HEK293 (cell line): ENCODE data around the gene LYPD6B.

ENCODE experiments used
- CTCF ChIA-PET: fragments of 350-600 bp; formaldehyde crosslinking; extraction: SDS; loops from one replicate; lab custom pipeline; 2021; ENCODE audit warnings: antibody characterized with exemption; lab: Yijun Ruan, JAX
- POLR2A ChIA-PET: fragments of 300-600 bp; formaldehyde crosslinking; extraction: SDS; loops from one replicate; lab custom pipeline; 2020; ENCODE audit warnings: antibody characterized with exemption, inconsistent platforms; lab: Yijun Ruan, JAX
- H3K27ac ChIP-seq: fragments of 200-500 bp; sonication (Bioruptor generic); 2 replicates; pipeline ENCODE4 v1.5.1; 2014; ENCODE audit warnings: low read depth, low read length, control low read depth, inconsistent platforms; ENCODE audit errors: extremely low read depth
- H3K36me3 ChIP-seq, 2 experiments: fragments of 200-500 bp in 1 of 2; sonication (Bioruptor generic) in 1 of 2; 1 replicate in 1 of 2; 2 replicates in 1 of 2; pipeline ENCODE4 v1.5.1; 2014 to 2017; ENCODE audit warnings: inconsistent platforms in 2 of 2, low read length in 2 of 2; ENCODE audit not compliant: control insufficient read depth in 2 of 2, insufficient read depth in 1 of 2
- H3K4me1 ChIP-seq: fragments of 200-500 bp; sonication (Bioruptor generic); 2 replicates; pipeline ENCODE4 v1.5.1; 2014; ENCODE audit warnings: mild to moderate bottlenecking, low read length, inconsistent platforms; ENCODE audit not compliant: control insufficient read depth, insufficient read depth
- H3K4me3 ChIP-seq: 2 replicates; pipeline ENCODE4 v1.5.1; 2011; ENCODE audit warnings: low read depth, mild to moderate bottlenecking, control low read depth, low read length, moderate library complexity
- H3K9me3 ChIP-seq: fragments of 200-500 bp; sonication (Bioruptor generic); 2 replicates; pipeline ENCODE4 v1.5.1; 2014; ENCODE audit warnings: low read depth, low read length, inconsistent platforms; ENCODE audit not compliant: control insufficient read depth, insufficient read depth
- GLI4 ChIP-seq: fragments of 450-650 bp; formaldehyde crosslinking; IDR thresholded peaks from 2 replicates; pipeline ENCODE4 v1.5.1; 2016; ENCODE audit warnings: missing biosample characterization, missing genetic modification characterization
- KLF7 ChIP-seq: fragments of 450-650 bp; formaldehyde crosslinking; IDR thresholded peaks from 2 replicates; pipeline ENCODE4 v1.5.1; 2016; ENCODE audit warnings: missing biosample characterization, missing genetic modification characterization, borderline replicate concordance
- ZFHX2 ChIP-seq: fragments of 450-650 bp; formaldehyde crosslinking; conservative IDR thresholded peaks from 2 replicates; pipeline ENCODE4 v1.5.1; 2016; ENCODE audit warnings: missing biosample characterization, missing genetic modification characterization
- ZNF140 ChIP-seq: fragments of 450-650 bp; formaldehyde crosslinking; IDR thresholded peaks from 2 replicates; pipeline ENCODE4 v1.5.1; 2016; ENCODE audit warnings: missing biosample characterization, missing genetic modification characterization
- ZNF184 ChIP-seq: fragments of 450-650 bp; IDR thresholded peaks from 2 replicates; pipeline ENCODE4 v1.5.1; 2018; ENCODE audit warnings: missing biosample characterization, mild to moderate bottlenecking, missing genetic modification characterization
- ZNF2 ChIP-seq: fragments of 450-650 bp; formaldehyde crosslinking; IDR thresholded peaks from 2 replicates; pipeline ENCODE4 v1.5.1; 2016; ENCODE audit warnings: missing biosample characterization, missing genetic modification characterization
- ZNF404 ChIP-seq: fragments of 450-650 bp; formaldehyde crosslinking; IDR thresholded peaks from 2 replicates; pipeline ENCODE4 v1.5.1; 2017; ENCODE audit warnings: missing biosample characterization, missing genetic modification characterization
- TF ChIP-seq, protein P1 (sequence below): fragments of 450-650 bp; formaldehyde crosslinking; IDR thresholded peaks from 2 replicates; pipeline ENCODE4 v1.5.1; 2017; ENCODE audit warnings: missing biosample characterization, missing genetic modification characterization
- TF ChIP-seq, protein P2 (sequence below): fragments of 450-650 bp; formaldehyde crosslinking; IDR thresholded peaks from 2 replicates; pipeline ENCODE4 v1.5.1; 2016; ENCODE audit warnings: missing biosample characterization, missing genetic modification characterization
- TF ChIP-seq, protein P3 (sequence below): fragments of 450-650 bp; IDR thresholded peaks from 2 replicates; pipeline ENCODE4 v1.5.1; 2018; ENCODE audit warnings: missing biosample characterization, missing genetic modification characterization
- TF ChIP-seq, protein P4 (sequence below): fragments of 450-650 bp; formaldehyde crosslinking; IDR thresholded peaks from 2 replicates; pipeline ENCODE4 v1.5.1; 2016; ENCODE audit warnings: missing biosample characterization, missing genetic modification characterization, borderline replicate concordance
- TF ChIP-seq, protein P5 (sequence below): fragments of 450-650 bp; formaldehyde crosslinking; IDR thresholded peaks from 2 replicates; pipeline ENCODE4 v1.5.1; 2016; ENCODE audit warnings: missing biosample characterization, missing genetic modification characterization
- TF ChIP-seq, protein P6 (sequence below): fragments of 450-650 bp; formaldehyde crosslinking; IDR thresholded peaks from 2 replicates; pipeline ENCODE4 v1.5.1; 2017; ENCODE audit warnings: missing biosample characterization, missing genetic modification characterization

Gene LYPD6B

DNA sequence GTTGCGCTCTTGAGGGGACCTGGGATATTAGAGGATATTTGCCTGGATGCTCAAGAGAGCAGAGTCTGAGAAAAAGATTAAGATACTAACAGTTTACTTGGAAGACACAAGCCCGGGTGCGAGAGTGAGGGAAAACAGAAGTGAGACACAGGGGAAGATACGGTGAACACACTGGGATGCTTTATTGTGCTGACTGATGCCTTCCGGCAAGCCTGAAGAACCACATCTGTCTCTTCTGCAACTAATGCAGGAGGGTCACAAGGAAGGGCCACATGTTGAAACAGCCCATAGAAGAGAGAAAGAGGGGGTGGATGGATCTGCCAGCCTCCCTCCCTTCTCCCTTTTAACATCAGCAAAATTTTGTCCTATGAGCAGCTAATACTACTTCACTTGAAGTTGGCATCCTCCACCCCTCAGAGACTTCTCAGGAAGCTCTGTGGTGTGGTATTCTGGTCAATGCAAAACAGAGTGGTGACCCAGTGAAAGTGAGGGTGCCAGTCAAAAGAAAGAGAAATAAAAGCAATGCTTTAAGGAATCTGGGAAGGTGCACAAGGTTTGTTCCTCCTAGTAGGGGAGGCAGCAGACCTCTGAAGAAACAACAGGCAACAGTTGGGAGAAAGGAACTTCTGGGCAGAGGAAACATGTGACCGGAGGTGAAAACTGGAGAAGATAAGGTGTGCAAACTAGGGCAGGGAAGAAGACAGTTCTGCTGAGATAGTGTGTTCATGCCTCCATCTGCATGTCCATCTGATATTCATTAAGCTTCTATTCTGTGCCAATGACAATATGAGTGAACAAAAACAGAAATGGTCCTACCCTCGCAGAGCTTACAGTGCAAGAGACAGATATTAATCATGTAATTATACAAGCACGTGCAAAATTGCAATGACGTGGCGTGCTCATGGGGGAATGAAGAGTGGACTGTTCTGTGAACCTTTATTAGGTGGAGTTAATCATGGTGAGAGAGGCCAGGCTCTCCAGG, 107.1 kb downstream of the LYPD6B start:
- H3K4me1 ChIP-seq: peaks cover 13% of the 10 kb centered on the region; the same call in 1 of the 2 replicates
- H3K9me3 ChIP-seq: no peaks in the 10 kb centered on the region
- ChIA-PET POLR2A (no interaction called here), CTCF (no interaction called here)
- H3K4me3 ChIP-seq: no peak overlapping the region
- TF ChIP-seq GLI4 (tag by site-specific recombination): no peak
- no peak for TF ChIP-seq KLF7 (tag by site-specific recombination)
- TF ChIP-seq, protein P1, sequence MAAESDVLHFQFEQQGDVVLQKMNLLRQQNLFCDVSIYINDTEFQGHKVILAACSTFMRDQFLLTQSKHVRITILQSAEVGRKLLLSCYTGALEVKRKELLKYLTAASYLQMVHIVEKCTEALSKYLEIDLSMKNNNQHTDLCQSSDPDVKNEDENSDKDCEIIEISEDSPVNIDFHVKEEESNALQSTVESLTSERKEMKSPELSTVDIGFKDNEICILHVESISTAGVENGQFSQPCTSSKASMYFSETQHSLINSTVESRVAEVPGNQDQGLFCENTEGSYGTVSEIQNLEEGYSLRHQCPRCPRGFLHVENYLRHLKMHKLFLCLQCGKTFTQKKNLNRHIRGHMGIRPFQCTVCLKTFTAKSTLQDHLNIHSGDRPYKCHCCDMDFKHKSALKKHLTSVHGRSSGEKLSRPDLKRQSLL (tag by site-specific recombination): no peak
- no peak for TF ChIP-seq ZNF2 (tag by site-specific recombination)
- TF ChIP-seq, protein P2, sequence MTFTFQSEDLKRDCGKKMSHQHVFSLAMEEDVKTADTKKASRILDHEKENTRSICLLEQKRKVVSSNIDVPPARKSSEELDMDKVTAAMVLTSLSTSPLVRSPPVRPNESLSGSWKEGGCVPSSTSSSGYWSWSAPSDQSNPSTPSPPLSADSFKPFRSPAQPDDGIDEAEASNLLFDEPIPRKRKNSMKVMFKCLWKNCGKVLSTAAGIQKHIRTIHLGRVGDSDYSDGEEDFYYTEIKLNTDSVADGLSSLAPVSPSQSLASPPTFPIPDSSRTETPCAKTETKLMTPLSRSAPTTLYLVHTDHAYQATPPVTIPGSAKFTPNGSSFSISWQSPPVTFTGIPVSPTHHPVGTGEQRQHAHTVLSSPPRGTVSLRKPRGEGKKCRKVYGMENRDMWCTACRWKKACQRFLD (tag by site-specific recombination): no peak
- TF ChIP-seq, protein P3, sequence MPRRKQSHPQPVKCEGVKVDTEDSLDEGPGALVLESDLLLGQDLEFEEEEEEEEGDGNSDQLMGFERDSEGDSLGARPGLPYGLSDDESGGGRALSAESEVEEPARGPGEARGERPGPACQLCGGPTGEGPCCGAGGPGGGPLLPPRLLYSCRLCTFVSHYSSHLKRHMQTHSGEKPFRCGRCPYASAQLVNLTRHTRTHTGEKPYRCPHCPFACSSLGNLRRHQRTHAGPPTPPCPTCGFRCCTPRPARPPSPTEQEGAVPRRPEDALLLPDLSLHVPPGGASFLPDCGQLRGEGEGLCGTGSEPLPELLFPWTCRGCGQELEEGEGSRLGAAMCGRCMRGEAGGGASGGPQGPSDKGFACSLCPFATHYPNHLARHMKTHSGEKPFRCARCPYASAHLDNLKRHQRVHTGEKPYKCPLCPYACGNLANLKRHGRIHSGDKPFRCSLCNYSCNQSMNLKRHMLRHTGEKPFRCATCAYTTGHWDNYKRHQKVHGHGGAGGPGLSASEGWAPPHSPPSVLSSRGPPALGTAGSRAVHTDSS: no peak
- TF ChIP-seq ZNF140 (tag by site-specific recombination): no peak
- no peak for TF ChIP-seq ZFHX2 (tag by site-specific recombination)
- no peak overlapping the region for H3K27ac ChIP-seq
- no peaks in the 10 kb centered on the region for H3K36me3 ChIP-seq

DNA sequence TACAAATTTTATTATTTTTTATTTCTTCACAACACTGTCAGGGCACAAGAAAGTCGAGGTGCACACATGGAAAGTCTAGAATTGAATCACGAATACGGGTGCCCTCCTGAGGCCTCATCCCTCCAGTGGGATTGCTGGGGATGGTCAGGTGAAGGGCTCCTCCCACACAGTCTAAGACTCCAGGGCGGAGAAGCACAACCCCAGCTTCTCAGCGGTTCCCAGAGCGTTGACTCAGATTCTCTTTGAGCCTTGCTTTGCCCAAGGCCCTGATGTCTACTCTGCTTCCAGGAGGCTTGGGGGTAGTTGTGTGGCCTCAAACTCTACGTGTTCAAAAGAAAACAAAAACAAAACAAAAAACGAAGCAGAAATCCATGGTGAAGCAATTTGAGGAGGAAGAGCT, 108.4 kb downstream of the LYPD6B start:
- Histone ChIP-seq H3K36me3 (no peaks in the 10 kb centered on the region), H3K9me3 (no peaks in the 10 kb centered on the region), H3K27ac (no peak overlapping the region), H3K4me1 (peaks cover 11% of the 10 kb centered on the region; the same call in 1 of the 2 replicates), H3K4me3 (no peak overlapping the region)
- ChIA-PET CTCF (interaction anchor here (0.6 kb wide), 1 partner anchor 301 kb away, joined by 3 read pairs; no protein-coding TSS in a partner anchor), POLR2A (no interaction called here)
- TF ChIP-seq ZNF404 (tag by site-specific recombination): no peak

DNA sequence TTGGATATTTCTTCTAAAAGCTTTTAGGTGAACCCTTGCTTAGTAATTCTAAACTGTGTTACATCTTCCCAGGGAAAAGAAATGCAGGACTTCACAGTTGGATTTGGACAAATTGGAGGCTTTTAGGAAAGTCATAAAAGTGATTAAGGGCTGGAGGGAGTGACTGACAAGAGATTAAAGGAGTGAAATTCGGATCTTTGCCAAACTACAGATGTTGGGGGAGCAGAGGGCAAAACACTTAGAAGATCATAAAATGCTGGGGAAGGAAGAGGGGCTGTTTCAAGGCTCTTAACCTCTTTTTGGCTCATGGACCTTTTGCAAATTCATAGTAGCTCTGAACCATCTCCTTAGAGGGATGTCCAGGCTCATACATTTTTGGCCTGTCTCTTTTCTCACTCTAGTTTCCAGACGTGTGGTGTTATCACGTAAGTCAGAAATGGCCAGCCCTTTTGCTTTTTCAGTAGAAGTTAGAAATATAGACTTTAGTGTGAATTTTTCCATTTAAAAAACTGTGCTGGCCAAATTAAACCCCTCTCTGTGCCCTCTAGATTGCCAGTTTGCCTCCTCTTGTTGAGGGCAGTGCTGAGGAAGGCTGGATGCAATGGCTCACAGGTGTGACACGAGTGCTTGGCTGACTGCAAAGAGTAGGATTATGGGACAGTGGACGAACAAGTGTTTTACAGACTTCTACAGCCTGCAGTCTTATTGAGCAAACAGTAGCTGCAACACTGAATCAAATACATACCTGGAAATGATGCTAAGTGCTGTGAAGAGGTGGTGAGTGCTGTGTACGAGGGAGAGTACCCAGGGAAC, 109.9 kb downstream of the LYPD6B start:
- Histone ChIP-seq H3K36me3 (no peaks in the 10 kb centered on the region), H3K9me3 (no peaks in the 10 kb centered on the region), H3K4me1 (peaks cover 11% of the 10 kb centered on the region; the same call in 1 of the 2 replicates), H3K27ac (no peak overlapping the region), H3K4me3 (no peak overlapping the region)
- ChIA-PET CTCF (interaction anchor here (0.6 to 1.1 kb wide), 3 partner anchors 13 to 218 kb away, joined by 3 read pairs; no protein-coding TSS in a partner anchor), POLR2A (no interaction called here)
- TF ChIP-seq ZNF184 (tag by site-specific recombination): no peak
- TF ChIP-seq, protein P4, sequence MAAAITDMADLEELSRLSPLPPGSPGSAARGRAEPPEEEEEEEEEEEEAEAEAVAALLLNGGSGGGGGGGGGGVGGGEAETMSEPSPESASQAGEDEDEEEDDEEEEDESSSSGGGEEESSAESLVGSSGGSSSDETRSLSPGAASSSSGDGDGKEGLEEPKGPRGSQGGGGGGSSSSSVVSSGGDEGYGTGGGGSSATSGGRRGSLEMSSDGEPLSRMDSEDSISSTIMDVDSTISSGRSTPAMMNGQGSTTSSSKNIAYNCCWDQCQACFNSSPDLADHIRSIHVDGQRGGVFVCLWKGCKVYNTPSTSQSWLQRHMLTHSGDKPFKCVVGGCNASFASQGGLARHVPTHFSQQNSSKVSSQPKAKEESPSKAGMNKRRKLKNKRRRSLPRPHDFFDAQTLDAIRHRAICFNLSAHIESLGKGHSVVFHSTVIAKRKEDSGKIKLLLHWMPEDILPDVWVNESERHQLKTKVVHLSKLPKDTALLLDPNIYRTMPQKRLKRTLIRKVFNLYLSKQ (tag by site-specific recombination): no peak
- TF ChIP-seq, protein P5, sequence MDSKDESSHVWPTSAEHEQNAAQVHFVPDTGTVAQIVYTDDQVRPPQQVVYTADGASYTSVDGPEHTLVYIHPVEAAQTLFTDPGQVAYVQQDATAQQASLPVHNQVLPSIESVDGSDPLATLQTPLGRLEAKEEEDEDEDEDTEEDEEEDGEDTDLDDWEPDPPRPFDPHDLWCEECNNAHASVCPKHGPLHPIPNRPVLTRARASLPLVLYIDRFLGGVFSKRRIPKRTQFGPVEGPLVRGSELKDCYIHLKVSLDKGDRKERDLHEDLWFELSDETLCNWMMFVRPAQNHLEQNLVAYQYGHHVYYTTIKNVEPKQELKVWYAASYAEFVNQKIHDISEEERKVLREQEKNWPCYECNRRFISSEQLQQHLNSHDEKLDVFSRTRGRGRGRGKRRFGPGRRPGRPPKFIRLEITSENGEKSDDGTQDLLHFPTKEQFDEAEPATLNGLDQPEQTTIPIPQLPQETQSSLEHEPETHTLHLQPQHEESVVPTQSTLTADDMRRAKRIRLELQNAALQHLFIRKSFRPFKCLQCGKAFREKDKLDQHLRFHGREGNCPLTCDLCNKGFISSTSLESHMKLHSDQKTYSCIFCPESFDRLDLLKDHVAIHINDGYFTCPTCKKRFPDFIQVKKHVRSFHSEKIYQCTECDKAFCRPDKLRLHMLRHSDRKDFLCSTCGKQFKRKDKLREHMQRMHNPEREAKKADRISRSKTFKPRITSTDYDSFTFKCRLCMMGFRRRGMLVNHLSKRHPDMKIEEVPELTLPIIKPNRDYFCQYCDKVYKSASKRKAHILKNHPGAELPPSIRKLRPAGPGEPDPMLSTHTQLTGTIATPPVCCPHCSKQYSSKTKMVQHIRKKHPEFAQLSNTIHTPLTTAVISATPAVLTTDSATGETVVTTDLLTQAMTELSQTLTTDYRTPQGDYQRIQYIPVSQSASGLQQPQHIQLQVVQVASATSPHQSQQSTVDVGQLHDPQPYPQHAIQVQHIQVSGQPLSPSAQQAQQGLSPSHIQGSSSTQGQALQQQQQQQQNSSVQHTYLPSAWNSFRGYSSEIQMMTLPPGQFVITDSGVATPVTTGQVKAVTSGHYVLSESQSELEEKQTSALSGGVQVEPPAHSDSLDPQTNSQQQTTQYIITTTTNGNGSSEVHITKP (tag by site-specific recombination): peak; percentile 81
- TF ChIP-seq, protein P1 (tag by site-specific recombination): no peak
- TF ChIP-seq, protein P6, sequence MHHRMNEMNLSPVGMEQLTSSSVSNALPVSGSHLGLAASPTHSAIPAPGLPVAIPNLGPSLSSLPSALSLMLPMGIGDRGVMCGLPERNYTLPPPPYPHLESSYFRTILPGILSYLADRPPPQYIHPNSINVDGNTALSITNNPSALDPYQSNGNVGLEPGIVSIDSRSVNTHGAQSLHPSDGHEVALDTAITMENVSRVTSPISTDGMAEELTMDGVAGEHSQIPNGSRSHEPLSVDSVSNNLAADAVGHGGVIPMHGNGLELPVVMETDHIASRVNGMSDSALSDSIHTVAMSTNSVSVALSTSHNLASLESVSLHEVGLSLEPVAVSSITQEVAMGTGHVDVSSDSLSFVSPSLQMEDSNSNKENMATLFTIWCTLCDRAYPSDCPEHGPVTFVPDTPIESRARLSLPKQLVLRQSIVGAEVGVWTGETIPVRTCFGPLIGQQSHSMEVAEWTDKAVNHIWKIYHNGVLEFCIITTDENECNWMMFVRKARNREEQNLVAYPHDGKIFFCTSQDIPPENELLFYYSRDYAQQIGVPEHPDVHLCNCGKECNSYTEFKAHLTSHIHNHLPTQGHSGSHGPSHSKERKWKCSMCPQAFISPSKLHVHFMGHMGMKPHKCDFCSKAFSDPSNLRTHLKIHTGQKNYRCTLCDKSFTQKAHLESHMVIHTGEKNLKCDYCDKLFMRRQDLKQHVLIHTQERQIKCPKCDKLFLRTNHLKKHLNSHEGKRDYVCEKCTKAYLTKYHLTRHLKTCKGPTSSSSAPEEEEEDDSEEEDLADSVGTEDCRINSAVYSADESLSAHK (tag by site-specific recombination): peak; percentile 97
